DOHH2 (cell line): ENCODE measurements around the gene ADK.

Experiments
- EZH2phosphoT487 ChIP-seq: fragments of 200-600 bp; sonication (generic); IDR thresholded peaks from 2 replicates; pipeline ENCODE4 v1.6.1; 2017; ENCODE audit warnings: borderline replicate concordance, mild to moderate bottlenecking, antibody characterized with exemption, low read length, moderate library complexity, mixed read lengths
- TF ChIP-seq, protein P1 (sequence below): fragments of 200-600 bp; sonication (generic); IDR thresholded peaks from one replicate; pipeline ENCODE4 v1.5.1; 2014; ENCODE audit warnings: antibody characterized with exemption, mild to moderate bottlenecking, low read depth, low read length; ENCODE audit not compliant: poor library complexity, severe bottlenecking

DNA sequence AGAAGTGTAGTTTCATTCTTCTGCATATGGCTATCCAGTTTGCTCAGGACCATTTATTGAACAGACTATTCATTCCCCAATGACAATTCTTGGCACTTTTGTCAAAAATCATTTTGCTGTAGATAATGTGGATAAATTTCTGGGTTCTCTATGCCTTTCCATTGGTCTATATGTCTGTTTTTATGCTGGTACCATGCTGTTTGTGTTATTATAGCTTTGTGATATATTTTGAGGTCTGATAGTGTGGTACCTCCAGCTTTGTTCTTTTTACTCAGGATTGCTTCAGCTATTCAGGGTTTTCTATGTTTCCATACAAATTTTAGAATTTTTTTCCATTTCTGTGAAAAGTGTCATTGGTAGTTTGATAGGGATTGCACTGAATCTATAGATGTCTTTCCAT is 360.0 kb downstream of the ADK start:
- TF ChIP-seq, protein P1, sequence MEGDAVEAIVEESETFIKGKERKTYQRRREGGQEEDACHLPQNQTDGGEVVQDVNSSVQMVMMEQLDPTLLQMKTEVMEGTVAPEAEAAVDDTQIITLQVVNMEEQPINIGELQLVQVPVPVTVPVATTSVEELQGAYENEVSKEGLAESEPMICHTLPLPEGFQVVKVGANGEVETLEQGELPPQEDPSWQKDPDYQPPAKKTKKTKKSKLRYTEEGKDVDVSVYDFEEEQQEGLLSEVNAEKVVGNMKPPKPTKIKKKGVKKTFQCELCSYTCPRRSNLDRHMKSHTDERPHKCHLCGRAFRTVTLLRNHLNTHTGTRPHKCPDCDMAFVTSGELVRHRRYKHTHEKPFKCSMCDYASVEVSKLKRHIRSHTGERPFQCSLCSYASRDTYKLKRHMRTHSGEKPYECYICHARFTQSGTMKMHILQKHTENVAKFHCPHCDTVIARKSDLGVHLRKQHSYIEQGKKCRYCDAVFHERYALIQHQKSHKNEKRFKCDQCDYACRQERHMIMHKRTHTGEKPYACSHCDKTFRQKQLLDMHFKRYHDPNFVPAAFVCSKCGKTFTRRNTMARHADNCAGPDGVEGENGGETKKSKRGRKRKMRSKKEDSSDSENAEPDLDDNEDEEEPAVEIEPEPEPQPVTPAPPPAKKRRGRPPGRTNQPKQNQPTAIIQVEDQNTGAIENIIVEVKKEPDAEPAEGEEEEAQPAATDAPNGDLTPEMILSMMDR = no peak
- TF ChIP-seq EZH2phosphoT487 = no peak
